ENCODE measurements around the gene TMEM138.
A peak's percentile ranks its signal among the peaks of the same experiment; 100 is the strongest.

TMEM138 gene

GRCh38 chr11:61390161-61390560 is 28.0 kb downstream of the TMEM138 start:
- in situ Hi-C loops (cut with HindIII; ENCODE audit: low pct_ligation_motif_present, low pct_unique_long_range_greater_than_20kb, low sequenced_read_pairs): no loop called here
- DNase-seq: no peak

DNA sequence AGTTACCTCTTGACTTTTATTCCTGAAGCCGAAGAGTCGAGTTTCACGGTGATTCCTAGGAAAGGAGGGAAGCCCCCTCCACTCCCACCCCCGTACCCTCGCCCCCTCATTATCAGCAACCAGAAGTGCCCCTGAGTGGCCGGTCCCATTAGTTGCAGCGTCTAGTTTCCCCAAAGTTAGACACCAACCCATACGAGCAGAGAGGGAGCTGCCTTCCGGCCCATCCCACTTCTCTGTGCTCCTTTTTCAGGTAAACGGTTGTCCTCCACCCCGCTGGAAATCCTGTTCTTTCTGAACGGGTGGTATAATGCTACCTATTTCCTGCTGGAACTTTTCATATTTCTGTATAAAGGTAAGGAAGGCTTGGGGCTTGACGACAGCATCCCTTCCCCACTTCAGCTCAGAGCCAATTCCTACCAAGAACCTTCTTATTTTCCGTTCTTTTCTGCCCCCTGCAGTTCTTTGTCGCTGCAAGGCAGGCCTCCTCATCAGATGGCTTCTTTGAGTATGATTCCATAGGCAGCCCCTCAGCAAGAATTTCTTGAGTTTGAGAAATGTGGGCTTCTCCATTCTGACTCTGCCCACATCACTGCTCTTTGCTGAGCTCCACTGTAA is 30.9 kb downstream of the TMEM138 start:
- in situ Hi-C loops (cut with HindIII; ENCODE audit: low pct_ligation_motif_present, low pct_unique_long_range_greater_than_20kb, low sequenced_read_pairs): no loop called here
- DNase-seq: peak; percentile 30

- no peak for DNase-seq
- in situ Hi-C loops (cut with HindIII; ENCODE audit: low pct_ligation_motif_present, low pct_unique_long_range_greater_than_20kb, low sequenced_read_pairs): no loop called here
Measured at GRCh38 chr11:61401173-61401572, 39.0 kb downstream of the TMEM138 start.

GRCh38 chr11:61401573-61401972 is 39.4 kb downstream of the TMEM138 start:
- in situ Hi-C loops (cut with HindIII; ENCODE audit: low pct_ligation_motif_present, low pct_unique_long_range_greater_than_20kb, low sequenced_read_pairs): no loop called here
- DNase-seq: no peak

DNA sequence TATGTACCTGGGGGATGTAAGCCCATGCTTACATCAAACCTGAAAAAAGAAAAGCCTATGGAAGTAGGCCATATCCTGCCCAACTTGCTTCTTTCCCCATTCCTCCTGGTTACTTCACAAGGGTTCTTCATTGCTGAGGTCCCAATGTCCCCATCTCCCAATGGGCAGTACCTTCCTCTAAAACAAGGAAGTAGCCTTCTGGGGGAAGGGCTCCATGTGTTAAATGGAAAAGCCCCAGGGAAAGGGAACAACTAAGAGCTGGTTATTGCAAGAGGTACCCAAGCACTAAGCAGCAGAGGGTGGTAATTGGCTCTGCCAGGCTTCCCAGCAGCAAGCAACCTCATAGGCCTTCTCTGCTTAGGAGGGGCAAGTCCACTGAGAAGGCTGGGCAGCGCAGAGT is 41.5 kb downstream of the TMEM138 start:
- in situ Hi-C loops (cut with HindIII; ENCODE audit: low pct_ligation_motif_present, low pct_unique_long_range_greater_than_20kb, low sequenced_read_pairs): no loop called here
- no peak for DNase-seq

DNA sequence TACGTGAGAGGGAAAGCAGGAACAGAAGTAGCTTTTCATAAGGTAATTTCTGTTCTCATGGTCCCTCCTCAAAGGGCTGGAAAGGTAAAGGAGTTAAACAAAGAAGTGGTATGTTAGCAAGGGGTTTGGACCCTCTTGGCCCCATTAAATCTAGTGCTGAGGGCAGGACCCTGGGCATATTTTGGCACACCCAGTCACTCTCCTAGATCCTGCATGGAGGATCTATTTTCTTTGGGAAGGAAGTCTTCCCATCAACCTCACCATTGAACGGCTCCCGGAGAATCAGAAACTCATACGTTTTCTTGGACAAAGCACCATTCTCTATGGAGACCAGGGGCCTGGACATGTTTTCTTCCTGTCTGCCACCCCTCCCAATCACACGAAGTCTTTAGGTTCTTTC is 41.9 kb downstream of the TMEM138 start:
- in situ Hi-C loops (cut with HindIII; ENCODE audit: low pct_ligation_motif_present, low pct_unique_long_range_greater_than_20kb, low sequenced_read_pairs): no loop called here
- no peak for DNase-seq

DNA sequence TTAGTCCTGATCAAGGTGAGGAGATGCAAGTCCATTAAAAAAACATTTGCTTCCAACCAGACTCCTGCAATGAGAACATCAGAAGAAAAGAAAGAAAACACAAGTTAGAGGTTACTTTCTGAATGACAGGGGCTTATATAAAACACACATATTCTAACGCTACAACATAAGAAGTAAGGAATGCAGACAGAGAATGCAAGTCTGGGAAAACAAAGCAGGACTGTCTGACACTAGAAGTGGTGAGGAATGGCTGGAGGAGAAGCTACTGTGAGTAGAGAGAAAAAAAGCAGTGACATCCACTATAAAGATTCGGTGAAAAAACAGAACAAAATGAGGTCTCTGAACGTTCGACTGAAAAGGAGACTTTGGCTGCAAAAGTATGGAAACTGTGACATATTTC is 42.5 kb downstream of the TMEM138 start:
- in situ Hi-C loops (cut with HindIII; ENCODE audit: low pct_ligation_motif_present, low pct_unique_long_range_greater_than_20kb, low sequenced_read_pairs): no loop called here

GRCh38 chr11:61406067-61406466 is 43.9 kb downstream of the TMEM138 start:
- DNase-seq: no peak
- in situ Hi-C loops (cut with HindIII; ENCODE audit: low pct_ligation_motif_present, low pct_unique_long_range_greater_than_20kb, low sequenced_read_pairs): no loop called here

More for the DNA sequence above, 42.5 kb downstream of the TMEM138 start:
- DNase-seq: no peak

GRCh38 chr11:61406991-61407728 is 45.0 kb downstream of the TMEM138 start:
- in situ Hi-C loops (cut with HindIII; ENCODE audit: low pct_ligation_motif_present, low pct_unique_long_range_greater_than_20kb, low sequenced_read_pairs): no loop called here
- DNase-seq: no peak

DNA sequence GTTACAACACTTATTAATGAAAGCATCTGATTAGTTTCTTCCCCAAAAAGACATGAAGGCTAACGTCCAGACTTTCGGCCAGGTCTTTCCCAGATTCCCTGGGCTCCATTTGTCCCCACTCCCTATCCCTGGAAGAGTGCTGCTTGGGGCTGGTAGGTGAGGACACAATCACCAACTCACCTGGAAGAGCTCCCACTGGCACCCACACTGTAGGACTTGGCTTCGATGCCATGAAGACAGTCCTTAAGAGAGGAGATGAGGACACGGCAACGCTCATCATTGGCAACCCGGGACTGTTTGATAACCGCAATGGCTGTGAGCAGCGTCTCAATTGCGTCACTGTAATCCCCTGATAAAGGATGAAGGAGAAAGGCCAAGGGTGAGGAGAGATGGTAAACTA is 49.4 kb downstream of the TMEM138 start:
- in situ Hi-C loops (cut with HindIII; ENCODE audit: low pct_ligation_motif_present, low pct_unique_long_range_greater_than_20kb, low sequenced_read_pairs): no loop called here
- no peak for DNase-seq

DNA sequence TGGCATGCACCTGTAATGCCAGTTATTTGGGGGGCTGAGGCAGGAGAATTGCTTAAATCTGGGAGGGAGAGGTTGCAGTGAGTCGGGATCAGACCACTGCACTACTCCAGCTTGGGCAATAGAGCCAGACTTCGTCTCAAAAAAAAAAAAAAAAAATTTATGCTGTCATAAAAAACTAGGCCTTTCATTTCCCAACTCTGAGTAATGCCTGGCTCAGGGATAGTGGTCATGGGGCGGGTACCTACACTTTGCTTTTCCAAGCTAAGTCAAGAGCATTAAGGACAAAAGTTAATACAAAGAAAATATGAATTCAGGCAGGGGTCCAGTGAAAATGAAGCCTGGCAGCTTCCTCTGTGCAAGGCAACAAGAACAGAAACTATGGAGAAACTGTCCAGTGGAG is 51.3 kb downstream of the TMEM138 start:
- in situ Hi-C loops (cut with HindIII; ENCODE audit: low pct_ligation_motif_present, low pct_unique_long_range_greater_than_20kb, low sequenced_read_pairs): no loop called here

GRCh38 chr11:61414547-61414946 is 52.4 kb downstream of the TMEM138 start:
- no peak for DNase-seq
- in situ Hi-C loops (cut with HindIII; ENCODE audit: low pct_ligation_motif_present, low pct_unique_long_range_greater_than_20kb, low sequenced_read_pairs): no loop called here

More for the DNA sequence above, 51.3 kb downstream of the TMEM138 start:
- DNase-seq: no peak

GRCh38 chr11:61415381-61415780 is 53.2 kb downstream of the TMEM138 start:
- no peak for DNase-seq

GRCh38 chr11:61416941-61417340 is 54.8 kb downstream of the TMEM138 start:
- in situ Hi-C loops (cut with HindIII; ENCODE audit: low pct_ligation_motif_present, low pct_unique_long_range_greater_than_20kb, low sequenced_read_pairs): no loop called here
- no peak for DNase-seq

More at GRCh38 chr11:61415381-61415780, 53.2 kb downstream of the TMEM138 start:
- in situ Hi-C loops (cut with HindIII; ENCODE audit: low pct_ligation_motif_present, low pct_unique_long_range_greater_than_20kb, low sequenced_read_pairs): no loop called here

- DNase-seq: no peak
- in situ Hi-C loops (cut with HindIII; ENCODE audit: low pct_ligation_motif_present, low pct_unique_long_range_greater_than_20kb, low sequenced_read_pairs): no loop called here
Measured at GRCh38 chr11:61417670-61418069, 55.5 kb downstream of the TMEM138 start.

- in situ Hi-C loops (cut with HindIII; ENCODE audit: low pct_ligation_motif_present, low pct_unique_long_range_greater_than_20kb, low sequenced_read_pairs): no loop called here
- DNase-seq: no peak
Measured at GRCh38 chr11:61418136-61418535, 56.0 kb downstream of the TMEM138 start.
